KG1 (cell line): ENCODE results near the gene COL15A1.
"Not testable (repeated sequence)": the region's sequence is repeated elsewhere in the genome, so short reads cannot be mapped to it uniquely, and the experiment has no call there.

Experiments used
- DNase-seq: peaks from one replicate; lab custom pipeline; 2025; lab: John Stamatoyannopoulos, UW

The COL15A1 gene

DNA sequence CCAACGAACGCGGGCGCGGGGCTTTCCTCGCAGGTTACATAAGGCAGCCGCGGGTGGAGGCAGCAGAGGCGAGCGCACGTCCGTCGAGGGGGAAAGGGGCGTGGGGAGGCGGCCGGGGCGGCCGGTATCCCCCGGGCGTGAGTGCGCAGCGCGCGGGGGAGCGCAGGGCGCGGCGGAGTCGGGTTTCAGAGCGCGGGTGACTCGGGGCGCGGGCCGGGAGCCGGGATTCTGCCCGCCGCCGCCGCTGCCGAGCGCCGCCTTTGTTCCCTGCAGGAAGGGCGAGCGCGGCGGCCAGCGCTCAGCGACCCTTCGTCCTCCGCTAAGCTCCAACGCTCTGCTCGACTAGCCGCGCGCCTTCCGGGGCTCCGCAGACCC is at the start of gene COL15A1:
Gene COL15A1, plus strand, starts transcription at position 226 of the 375 bp plus-strand sequence. CDS start 155 bp downstream, outside the sequence.
- no peak for DNase-seq

GRCh38 chr9:98894171-98894570 is 49.5 kb upstream of the COL15A1 start:
- DNase-seq = no peak

DNA sequence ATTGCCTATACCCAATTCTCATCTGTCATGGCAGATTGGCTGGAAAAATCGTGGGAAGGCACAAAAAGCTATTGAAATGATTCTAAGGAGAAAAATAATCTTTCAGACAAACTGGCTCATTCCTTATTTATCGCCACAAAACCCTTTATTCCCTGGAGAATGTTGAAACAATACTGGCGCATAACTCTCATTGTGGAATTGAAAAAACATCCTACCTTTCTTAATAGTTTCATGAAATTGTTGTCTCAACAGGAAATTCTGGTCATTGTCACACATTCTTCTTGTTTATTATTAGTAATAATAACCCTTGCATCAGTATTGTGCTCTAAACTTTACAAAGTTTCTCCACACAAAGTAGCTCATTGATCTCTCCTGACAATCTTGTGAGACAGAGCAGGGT is 48.9 kb upstream of the COL15A1 start:
- no peak for DNase-seq

- DNase-seq = no peak
Measured at GRCh38 chr9:98896632-98897031, 47.1 kb upstream of the COL15A1 start.

DNA sequence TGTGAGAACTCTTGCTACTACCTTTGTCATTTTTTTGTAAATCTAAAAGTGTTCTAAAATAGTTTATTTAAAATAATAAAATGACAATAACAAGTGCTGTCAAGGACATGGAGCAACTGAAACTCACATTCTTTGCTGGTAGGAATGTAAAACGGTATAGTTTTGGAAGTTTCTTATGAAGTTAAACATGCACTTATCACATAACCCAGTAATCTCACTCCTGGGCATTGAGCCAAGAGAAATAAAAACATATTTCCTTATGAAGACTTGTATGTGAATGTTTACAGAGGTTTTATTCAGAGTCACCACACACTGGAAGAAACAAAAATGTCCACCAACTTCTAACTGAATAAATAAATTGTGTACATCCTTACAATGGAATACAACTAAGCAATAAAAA is 46.0 kb upstream of the COL15A1 start:
- no peak for DNase-seq

- DNase-seq = peak; percentile 9
Measured at GRCh38 chr9:98899408-98900056, 44.2 kb upstream of the COL15A1 start.

GRCh38 chr9:98900244-98900643 is 43.5 kb upstream of the COL15A1 start:
- DNase-seq = no peak

DNA sequence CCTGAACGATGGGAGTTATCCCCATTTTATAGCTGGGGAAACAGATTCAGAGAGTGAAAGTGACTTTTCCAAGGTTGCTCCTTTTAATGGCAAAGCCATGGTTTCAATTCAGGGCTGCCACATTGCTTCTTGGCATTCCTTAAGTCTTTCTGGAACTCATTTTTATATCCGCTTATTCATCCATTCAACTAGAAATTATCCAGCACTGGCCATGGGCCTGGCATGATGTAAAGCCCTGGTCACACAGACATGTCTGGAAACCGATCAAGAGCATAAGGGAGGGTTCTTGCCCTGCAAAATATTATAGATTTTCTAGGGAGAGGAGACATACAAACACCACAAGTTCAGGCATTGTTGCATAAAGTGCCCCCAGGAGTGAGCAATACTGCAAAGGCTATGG is 43.0 kb upstream of the COL15A1 start:
- no peak for DNase-seq

- DNase-seq = not testable (repeated sequence)
Measured at GRCh38 chr9:98901843-98902242, 41.9 kb upstream of the COL15A1 start.

DNA sequence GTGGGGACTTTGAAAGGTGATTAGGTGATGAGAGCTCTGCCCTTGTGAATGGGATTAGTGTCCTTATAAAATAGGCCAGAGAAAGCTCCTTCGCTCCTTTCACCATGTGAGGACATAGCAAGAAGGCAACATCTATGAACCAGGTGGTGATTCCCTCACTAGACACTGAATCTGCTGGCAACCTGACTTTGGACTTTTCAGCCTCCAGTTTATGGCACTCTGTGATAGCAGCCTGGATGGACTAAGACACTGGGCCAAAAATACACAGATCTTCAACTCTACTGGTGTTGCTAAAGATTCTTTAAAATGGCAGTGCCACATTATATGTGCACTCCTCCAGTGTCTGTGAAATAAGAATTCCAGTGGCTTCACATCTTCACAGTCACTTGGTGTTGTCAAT is 41.2 kb upstream of the COL15A1 start:
- DNase-seq = no peak

DNA sequence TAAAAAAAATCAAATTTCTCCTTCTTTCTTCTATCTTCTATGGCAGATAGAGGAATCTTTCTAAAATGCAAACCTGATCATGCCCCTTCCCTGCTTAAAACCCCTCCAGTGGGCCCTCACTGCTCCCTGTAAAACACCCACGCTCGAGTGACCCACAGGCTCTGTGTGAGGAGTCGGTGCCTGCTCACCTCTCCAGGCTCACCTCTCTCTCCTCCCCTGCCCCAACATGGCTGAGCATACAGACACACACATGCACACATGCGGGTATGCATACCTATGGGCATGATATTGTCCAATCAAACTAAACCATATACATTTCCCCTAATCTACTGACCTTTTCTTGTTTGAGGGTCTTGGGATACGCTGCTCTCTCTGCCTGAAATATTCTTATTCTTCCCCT is 40.8 kb upstream of the COL15A1 start:
- DNase-seq = no peak

GRCh38 chr9:98903961-98904411 is 39.7 kb upstream of the COL15A1 start:
- DNase-seq = no peak

DNA sequence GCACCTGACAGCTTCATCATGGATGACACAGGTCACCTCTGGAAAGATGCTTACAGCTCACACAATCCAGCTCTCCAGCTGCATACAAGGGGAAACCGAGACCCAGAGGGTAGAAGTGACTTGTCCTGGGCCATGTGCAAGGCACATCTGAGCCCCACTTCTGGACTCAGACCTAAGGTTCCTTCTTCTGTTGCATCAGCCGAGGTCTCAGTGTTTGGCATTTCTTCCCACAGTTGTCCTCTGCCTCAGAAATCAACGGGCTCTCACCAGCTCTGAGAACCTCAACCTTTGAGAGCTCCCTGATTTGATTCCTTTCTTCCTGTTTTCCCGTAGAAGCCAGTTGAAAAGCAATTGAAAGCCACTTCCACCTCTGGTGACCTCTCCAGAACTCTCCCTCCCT is 38.7 kb upstream of the COL15A1 start:
- DNase-seq = no peak

DNA sequence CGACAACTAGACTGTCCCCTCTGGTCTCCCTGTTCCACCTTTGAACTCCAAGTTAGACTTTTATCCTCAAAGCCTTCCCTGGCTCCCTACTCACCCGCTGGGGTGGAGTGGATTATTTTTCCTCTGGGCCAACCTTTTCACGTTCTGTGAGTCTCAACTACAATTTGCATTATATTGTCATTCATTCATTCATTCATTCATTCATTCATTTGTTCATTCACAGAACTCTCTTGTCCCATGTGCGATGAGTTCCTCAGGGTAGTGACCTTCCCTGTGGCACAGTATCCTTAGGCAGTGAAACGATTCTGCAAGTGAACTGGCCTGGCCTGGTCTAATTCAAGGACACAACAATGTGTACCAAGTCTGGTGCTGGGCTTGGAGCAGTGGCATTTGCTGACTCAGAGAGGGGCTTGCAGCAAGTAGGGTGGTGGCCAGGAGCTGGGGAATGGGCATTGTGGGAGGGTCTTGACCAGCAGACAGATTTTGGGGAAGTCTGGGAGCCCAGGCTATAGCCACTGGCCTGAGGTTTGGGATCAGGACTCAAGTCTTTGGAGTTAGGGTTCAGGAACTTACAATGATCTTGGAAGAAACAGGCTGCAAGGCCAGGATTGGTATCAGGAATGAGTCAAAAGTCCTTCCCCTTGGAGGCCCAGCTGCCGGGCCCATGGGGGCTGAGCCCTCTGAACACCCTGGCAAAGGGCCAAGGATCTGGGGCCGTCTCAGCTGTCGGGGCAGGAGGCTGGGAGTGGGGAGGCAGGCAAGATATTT is 37.2 kb upstream of the COL15A1 start:
- DNase-seq = no peak

DNA sequence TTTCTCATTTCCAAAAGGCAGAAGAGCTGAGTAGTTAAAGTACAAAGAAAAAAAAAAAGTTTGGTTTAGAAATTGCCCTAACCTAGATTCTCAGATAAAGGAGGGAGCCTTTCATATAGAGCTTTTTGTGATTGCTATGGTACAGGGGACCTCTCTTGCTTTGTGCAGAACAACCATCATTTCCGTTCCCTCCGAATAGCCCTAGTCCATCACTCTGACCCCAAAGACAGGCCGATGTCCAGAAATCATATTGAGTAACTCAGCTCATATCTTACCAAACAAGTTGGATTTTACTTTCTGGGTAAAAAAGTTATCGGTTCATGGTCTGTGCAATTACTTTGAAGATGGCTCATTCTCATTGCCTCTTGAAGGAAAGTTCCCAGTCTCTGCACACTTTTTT is 36.7 kb upstream of the COL15A1 start:
- no peak for DNase-seq

GRCh38 chr9:98908897-98909634 is 34.6 kb upstream of the COL15A1 start:
- no peak for DNase-seq

DNA sequence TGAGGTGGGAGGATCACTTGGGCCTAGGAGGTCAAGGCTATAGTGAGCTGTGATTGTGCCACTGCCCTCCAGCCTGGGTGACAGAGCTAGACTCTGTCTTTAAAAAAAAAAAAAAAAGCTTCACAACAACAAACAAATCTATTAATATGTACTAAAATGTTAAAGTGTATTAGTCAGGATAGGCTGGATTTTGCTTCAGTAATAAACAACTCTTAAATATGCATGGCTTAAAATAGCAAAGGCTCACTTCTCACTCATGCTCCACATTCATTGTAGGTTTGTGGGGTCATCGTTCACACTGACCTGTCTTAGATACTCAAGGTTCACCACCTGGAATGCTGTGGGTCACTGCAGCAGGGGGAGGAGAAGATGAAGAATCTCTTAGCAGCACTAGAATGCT is 33.8 kb upstream of the COL15A1 start:
- no peak for DNase-seq

GRCh38 chr9:98911042-98911441 is 32.7 kb upstream of the COL15A1 start:
- no peak for DNase-seq

DNA sequence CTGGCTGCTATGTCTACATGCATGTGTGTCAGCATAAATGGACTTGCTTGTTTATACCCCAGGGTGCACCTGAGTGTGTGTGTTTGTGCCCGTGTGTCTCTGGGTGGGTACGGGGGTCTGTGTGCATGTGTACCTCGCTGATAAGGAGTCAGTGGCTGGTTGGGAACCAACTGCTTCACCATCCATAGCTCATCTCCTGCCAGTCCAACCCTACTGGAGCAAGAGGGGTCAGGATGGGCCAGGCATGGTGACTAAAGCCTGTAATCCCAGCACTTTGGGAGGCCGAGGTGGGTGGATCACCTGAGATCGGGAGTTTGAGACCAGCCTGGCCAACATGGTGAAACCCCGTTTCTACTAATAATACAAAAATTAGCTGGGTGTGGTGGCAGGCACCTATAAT is 32.0 kb upstream of the COL15A1 start:
- DNase-seq = not testable (repeated sequence)

DNA sequence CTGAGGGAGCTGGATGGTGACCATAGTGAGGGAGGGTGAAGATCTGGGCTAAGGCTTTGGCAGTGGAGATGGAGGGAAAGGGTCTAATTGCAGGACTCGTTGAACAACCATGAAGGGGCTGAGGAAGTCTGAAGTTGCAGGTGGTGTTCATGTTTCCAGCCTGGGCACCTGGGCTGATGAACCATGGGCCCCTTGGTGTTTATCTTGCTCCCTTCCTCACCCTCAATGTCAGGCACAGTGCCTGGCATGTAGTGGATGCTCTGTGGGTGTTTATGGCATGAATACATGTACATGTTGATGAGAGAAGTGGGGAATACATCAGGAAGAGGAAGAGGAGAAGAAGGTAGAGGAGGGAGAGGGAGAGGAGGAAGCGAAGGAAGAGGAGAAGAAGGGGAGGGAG is 31.3 kb upstream of the COL15A1 start:
- DNase-seq = no peak

DNA sequence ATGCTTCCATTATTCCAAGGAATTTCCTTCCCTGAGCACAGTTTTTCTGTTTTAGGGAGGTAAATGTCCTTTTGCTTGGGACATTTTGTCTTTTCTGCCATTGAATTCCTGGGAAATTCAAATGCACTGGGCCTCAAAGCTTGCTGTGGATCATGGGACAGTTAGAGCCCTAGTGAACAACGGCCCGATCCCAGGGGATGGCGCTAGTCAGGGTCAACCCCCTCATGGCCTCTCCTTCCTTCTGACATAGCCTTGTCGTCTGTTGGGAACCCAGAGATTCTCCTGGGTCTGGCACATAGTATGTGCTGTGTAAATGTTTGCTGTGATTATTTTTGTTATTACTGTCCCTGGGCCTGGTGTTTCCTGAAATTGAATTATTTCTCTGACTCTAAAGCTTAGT is 30.7 kb upstream of the COL15A1 start:
- no peak for DNase-seq

DNA sequence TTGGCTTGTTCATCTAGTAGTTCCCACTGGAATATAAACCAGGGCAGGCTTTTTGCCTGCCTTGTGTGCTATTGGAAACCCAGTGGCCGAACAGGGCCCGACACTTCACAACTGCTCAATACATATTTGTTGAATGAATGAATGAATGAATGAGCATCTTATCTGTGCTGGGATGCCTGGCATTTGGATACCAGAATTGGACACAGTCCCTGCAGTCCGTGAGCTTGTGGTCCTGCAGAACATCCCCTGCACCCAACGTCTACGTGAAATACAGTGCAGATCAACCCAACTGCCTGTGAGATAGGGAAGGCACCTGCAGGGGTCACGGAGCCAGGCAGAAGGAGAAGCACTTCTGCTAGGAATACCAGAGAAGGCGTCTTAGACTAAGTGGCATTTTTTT is 30.0 kb upstream of the COL15A1 start:
- no peak for DNase-seq

GRCh38 chr9:98915599-98915998 is 28.1 kb upstream of the COL15A1 start:
- no peak for DNase-seq
